Aorta (tissue), 5 donors: ENCODE data around the gene APOC3. TPM values are rescaled to one million over a fixed set of nuclear protein-coding genes. Genes with fewer than 3 reads are reported as not detected.

Experiments used
- ATAC-seq: fragments of 200-7000 bp; cut with Tn5 transposase; one replicate; pipeline ENCODE4 v1.9.1; 2022; ENCODE audit warnings: moderate library complexity; ENCODE audit not compliant: low FRiP score
- DNase-seq, 2 donors: peaks; one replicate each; pipeline ENCODE4 v3.0.0-alpha.2; 2020
- H3K27ac ChIP-seq, 2 donors: one replicate each; pipeline ENCODE4 v1.5.1; 2013; ENCODE audit warnings: low read length in 2 of 2, mild to moderate bottlenecking in 2 of 2, moderate library complexity in 2 of 2, control low read depth in 1 of 2, inconsistent platforms in 1 of 2, low read depth in 1 of 2
- H3K27me3 ChIP-seq, 2 donors: one replicate each; pipeline ENCODE4 v1.6.1; 2013; ENCODE audit warnings: control low read depth in 1 of 2, low read length in 1 of 2, mild to moderate bottlenecking in 1 of 2, moderate library complexity in 1 of 2; ENCODE audit not compliant: insufficient read depth in 2 of 2, control insufficient read depth in 1 of 2
- H3K36me3 ChIP-seq, 2 donors: one replicate each; pipeline ENCODE4 v1.6.1; 2013; ENCODE audit warnings: control low read depth in 1 of 2, low read length in 1 of 2, mild to moderate bottlenecking in 1 of 2; ENCODE audit not compliant: insufficient read depth in 2 of 2, control insufficient read depth in 1 of 2
- H3K4me1 ChIP-seq, 2 donors: one replicate each; pipeline ENCODE4 v1.6.1; 2013; ENCODE audit warnings: low read length in 2 of 2, control low read depth in 1 of 2, mild to moderate bottlenecking in 1 of 2, moderate library complexity in 1 of 2; ENCODE audit not compliant: insufficient read depth in 2 of 2, control insufficient read depth in 1 of 2
- H3K4me3 ChIP-seq, 2 donors: one replicate each; pipeline ENCODE4 v1.5.1; 2013; ENCODE audit warnings: low read length in 2 of 2, control low read depth in 1 of 2, mild to moderate bottlenecking in 1 of 2
- H3K9me3 ChIP-seq: one replicate; pipeline ENCODE4 v1.6.1; 2013; ENCODE audit warnings: mild to moderate bottlenecking, low read length; ENCODE audit not compliant: control insufficient read depth
- WGBS, 2 donors: extraction: QIAGEN DNeasy Blood & Tissue Kit; methylation state at CpG; one replicate each; pipeline ENCODE4 v1.1.7; 2013; 5-methylcytosine and 5-hydroxymethylcytosine counted together
- intact Hi-C, 2 donors: fragments of 100-400 bp; cut with DNase I; formaldehyde crosslinking; loops; one replicate each; pipeline versions ENCODE4 v1.14.2 to v1.15.0; 2022
- polyA plus RNA-seq, 2 donors: library from polyadenylated mRNA; stranded (reverse); fragments of 200-250 nt; gene quantifications; one replicate each; pipeline ENCODE4 v1.2.3, GENCODE V29; 2013
- total RNA-seq, 2 donors: library from RNA; stranded (reverse); fragmentation: NEBNext Ultra II Directional; extraction: Animal tissue kit (Norgen Biotek cat#: 25700); gene quantifications; one replicate each; pipeline ENCODE4 v1.2.1, GENCODE V29; 2021
- donor health status: healthy with polysubstance abuse.
- donor health status: Bipolar disorder and iron deficiency.
- donor health status: DM: no; HTN: no; CAD: no.
- donor health status: DM: no; HTN: no; CAD: no.
- donor health status: DM: yes; HTN: yes; CAD: no.

APOC3 gene
- total and polyA plus RNA-seq, 4 donors: 335 TPM; not detected in 3

DNA sequence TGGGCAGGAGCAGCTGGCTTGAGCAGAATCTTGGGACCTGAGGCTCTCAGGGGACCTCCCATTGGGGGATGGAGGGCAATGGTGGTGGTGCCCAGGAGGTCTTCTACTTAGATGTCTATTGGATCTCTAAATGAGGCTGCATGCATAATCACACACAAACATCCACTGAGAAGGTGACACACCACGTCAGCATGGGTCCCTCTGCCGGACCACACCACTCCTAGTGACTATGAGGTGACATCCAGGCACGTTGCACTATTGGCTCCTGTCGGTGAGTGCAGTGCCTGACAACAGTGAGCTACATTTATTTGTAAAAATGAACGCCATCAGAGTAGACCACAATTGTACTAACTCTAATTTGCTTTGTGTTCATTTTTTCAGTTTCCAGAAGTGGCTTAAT, 4.3 kb upstream of the APOC3 start:
- ATAC-seq: no peak
- Histone ChIP-seq H3K4me1 (no peaks in the 10 kb centered on the region), H3K9me3 (no peaks in the 10 kb centered on the region), H3K4me3 (no peak overlapping the region), H3K27me3 (no peaks in the 10 kb centered on the region), H3K27ac (no peak overlapping the region), H3K36me3 (no peaks in the 10 kb centered on the region)
- WGBS, 2 donors: 81 to 83% methylated on average over 5 of the region's 5 CpGs
- intact Hi-C loops: no loop called here
- no peak for DNase-seq

DNA sequence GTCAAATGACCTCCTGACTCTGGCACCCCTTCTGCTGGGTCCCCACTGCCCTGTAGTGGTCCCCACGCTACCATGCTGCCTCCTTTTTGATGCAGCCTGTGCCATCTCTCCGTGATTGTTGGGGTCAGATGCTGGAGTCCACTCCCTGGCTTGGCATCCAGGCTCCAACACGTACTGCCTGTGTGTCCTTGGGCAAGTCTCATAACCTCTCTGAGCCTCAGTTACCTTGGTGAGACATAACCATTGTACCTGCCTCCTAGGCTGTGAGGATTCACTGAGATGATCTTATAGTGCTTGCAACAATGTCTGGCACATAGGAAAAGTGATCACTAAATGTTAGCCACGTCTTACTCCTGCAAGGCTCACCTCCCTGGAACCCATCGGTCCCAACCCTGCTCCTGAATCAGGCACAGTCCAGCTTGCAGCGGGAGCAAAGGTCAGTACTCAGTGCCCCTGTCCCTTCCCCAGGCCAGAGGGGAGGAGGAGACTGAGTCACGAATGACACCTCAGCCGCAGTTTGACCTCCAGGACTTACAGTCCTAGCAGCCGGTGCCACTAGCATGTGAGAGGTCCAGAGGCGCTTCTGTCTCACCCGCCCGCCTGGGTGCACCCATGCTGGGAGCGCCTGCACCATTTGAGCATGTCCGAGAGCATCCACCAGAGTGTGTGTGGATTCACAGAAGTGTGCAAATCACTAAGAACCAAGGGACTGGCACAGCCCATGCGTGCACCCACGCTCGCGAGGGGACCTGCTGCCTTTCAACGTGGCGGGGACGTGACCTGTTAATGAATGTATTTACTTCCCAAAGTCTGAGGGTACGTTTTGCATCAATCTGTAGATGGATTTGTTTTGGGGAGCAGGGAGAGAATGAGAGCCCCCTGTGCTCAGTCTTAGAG, 3.6 kb upstream of the APOC3 start:
- H3K36me3 ChIP-seq: no peaks in the 10 kb centered on the region
- no peaks in the 10 kb centered on the region for H3K27me3 ChIP-seq
- WGBS, 2 donors: 80 to 84% methylated on average over 22 of the region's 22 CpGs
- H3K9me3 ChIP-seq: no peaks in the 10 kb centered on the region
- H3K4me3 ChIP-seq: no peak overlapping the region
- intact Hi-C loops: no loop called here
- no peak overlapping the region for H3K27ac ChIP-seq
- ATAC-seq (no peak), DNase-seq (no peak)
- H3K4me1 ChIP-seq: no peaks in the 10 kb centered on the region

DNA sequence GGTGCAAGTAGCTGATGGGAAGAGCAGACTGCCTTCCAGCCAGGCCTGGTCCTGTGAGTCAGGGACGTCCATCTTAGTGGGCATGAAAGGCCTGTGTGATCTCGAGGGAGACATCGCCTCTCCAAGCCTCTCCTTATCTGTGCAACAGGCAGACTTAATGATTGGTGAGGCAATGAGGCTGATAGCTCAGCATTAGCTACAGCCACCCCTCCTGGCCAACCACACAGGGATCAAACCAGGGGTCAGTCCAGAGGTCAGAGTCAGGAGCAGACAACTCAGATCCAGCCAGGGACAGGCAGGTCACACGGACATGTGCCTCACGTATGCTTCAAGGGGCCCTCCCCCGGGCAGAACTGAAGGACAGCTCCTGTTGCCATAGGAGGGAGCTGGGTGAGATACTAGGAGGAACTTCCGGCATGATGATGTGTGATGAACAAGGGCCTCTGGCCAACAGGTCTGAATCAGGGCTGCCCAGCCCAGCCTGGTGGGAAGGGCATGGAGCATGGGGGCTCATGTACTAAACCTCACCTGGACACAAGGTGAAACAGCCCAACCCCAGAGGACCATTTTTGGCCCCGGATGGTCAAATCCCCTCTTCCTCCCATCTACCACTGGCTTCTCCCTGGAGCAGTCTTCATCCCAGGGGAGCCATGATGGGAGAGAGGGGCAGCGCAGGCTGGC, 2.8 kb upstream of the APOC3 start:
- H3K4me1 ChIP-seq: no peaks in the 10 kb centered on the region
- H3K36me3 ChIP-seq: no peaks in the 10 kb centered on the region
- H3K9me3 ChIP-seq: no peaks in the 10 kb centered on the region
- intact Hi-C loops: no loop called here
- no peak overlapping the region for H3K27ac ChIP-seq
- ATAC-seq (no peak), DNase-seq (no peak)
- WGBS, 2 donors: 84 to 88% methylated on average over 9 of the region's 9 CpGs
- no peak overlapping the region for H3K4me3 ChIP-seq
- no peaks in the 10 kb centered on the region for H3K27me3 ChIP-seq

DNA sequence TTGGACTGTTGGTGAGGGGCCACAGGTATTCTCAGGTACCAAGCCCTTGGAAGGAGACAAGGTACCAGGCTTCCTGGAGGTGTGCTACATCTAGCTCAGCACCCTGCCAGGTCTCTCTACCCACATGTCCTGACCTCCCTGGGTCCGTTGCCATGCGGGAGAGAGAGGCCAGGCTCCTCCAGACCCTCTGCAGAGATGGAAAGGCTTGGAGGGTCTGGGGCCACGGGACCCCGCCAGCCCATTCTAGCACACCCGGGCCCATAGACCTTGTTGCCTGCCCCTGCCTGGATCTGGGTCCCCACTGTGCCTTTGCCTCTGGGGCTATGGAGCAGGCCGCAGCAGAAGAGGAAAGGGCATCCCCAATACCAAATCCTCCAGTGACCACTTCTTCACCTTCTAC, 2.2 kb upstream of the APOC3 start:
- no peak overlapping the region for H3K4me3 ChIP-seq
- no peaks in the 10 kb centered on the region for H3K36me3 ChIP-seq
- no peaks in the 10 kb centered on the region for H3K9me3 ChIP-seq
- H3K27ac ChIP-seq: no peak overlapping the region
- 94 to 96% methylated on average over 6 of the region's 6 CpGs for WGBS, 2 donors
- H3K27me3 ChIP-seq: no peaks in the 10 kb centered on the region
- H3K4me1 ChIP-seq: no peaks in the 10 kb centered on the region
- DNase-seq (no peak), ATAC-seq (no peak)
- intact Hi-C loops: no loop called here

DNA sequence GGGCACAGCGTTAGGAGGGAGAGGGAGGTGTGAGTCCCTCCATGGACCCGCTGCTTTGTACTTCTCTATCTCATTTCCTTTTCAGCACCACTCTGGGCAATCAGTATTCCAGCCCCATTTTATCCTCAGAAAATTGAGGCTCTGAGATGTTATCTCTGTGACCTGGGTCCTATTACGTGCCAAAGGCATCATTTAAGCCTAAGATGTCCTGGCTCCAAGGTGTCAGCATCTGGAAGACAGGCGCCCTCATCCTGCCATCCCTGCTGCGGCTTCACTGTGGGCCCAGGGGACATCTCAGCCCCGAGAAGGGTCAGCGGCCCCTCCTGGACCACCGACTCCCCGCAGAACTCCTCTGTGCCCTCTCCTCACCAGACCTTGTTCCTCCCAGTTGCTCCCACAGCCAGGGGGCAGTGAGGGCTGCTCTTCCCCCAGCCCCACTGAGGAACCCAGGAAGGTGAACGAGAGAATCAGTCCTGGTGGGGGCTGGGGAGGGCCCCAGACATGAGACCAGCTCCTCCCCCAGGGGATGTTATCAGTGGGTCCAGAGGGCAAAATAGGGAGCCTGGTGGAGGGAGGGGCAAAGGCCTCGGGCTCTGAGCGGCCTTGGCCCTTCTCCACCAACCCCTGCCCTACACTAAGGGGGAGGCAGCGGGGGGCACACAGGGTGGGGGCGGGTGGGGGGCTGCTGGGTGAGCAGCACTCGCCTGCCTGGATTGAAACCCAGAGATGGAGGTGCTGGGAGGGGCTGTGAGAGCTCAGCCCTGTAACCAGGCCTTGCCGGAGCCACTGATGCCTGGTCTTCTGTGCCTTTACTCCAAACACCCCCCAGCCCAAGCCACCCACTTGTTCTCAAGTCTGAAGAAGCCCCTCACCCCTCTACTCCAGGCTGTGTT, 829 bp upstream of the APOC3 start:
- Histone ChIP-seq H3K9me3 (no peaks in the 10 kb centered on the region), H3K4me1 (no peaks in the 10 kb centered on the region), H3K27ac (no peak overlapping the region), H3K36me3 (no peaks in the 10 kb centered on the region), H3K4me3 (no peak overlapping the region), H3K27me3 (no peaks in the 10 kb centered on the region)
- ATAC-seq: no peak
- 78 to 87% methylated on average over 13 to 16 of the region's 16 CpGs for WGBS, 2 donors
- intact Hi-C loops: no loop called here
- no peak for DNase-seq

DNA sequence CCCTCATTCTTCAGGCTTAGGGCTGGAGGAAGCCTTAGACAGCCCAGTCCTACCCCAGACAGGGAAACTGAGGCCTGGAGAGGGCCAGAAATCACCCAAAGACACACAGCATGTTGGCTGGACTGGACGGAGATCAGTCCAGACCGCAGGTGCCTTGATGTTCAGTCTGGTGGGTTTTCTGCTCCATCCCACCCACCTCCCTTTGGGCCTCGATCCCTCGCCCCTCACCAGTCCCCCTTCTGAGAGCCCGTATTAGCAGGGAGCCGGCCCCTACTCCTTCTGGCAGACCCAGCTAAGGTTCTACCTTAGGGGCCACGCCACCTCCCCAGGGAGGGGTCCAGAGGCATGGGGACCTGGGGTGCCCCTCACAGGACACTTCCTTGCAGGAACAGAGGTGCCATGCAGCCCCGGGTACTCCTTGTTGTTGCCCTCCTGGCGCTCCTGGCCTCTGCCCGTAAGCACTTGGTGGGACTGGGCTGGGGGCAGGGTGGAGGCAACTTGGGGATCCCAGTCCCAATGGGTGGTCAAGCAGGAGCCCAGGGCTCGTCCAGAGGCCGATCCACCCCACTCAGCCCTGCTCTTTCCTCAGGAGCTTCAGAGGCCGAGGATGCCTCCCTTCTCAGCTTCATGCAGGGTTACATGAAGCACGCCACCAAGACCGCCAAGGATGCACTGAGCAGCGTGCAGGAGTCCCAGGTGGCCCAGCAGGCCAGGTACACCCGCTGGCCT, 641 bp downstream of the APOC3 start:
- 96 to 97% methylated on average over 17 of the region's 17 CpGs for WGBS, 2 donors
- H3K9me3 ChIP-seq: no peaks in the 10 kb centered on the region
- no peaks in the 10 kb centered on the region for H3K27me3 ChIP-seq
- intact Hi-C loops: no loop called here
- DNase-seq (no peak), ATAC-seq (no peak)
- H3K36me3 ChIP-seq: no peaks in the 10 kb centered on the region
- no peak overlapping the region for H3K4me3 ChIP-seq
- H3K27ac ChIP-seq: no peak overlapping the region
- no peaks in the 10 kb centered on the region for H3K4me1 ChIP-seq

DNA sequence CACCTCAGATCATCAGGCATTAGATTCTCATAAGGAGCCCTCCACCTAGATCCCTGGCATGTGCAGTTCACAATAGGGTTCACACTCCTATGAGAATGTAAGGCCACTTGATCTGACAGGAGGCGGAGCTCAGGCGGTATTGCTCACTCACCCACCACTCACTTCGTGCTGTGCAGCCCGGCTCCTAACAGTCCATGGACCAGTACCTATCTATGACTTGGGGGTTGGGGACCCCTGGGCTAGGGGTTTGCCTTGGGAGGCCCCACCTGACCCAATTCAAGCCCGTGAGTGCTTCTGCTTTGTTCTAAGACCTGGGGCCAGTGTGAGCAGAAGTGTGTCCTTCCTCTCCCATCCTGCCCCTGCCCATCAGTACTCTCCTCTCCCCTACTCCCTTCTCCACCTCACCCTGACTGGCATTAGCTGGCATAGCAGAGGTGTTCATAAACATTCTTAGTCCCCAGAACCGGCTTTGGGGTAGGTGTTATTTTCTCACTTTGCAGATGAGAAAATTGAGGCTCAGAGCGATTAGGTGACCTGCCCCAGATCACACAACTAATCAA, 2.2 kb downstream of the APOC3 start:
- intact Hi-C loops: no loop called here
- 94 to 96% methylated on average over 7 of the region's 7 CpGs for WGBS, 2 donors
- Histone ChIP-seq H3K4me1 (no peaks in the 10 kb centered on the region), H3K9me3 (no peaks in the 10 kb centered on the region), H3K36me3 (no peaks in the 10 kb centered on the region), H3K4me3 (no peak overlapping the region), H3K27me3 (no peaks in the 10 kb centered on the region), H3K27ac (no peak overlapping the region)
- DNase-seq: no peak
- ATAC-seq: no peak
